NB4 (cell line): Measurements from ENCODE around the gene PIGL.

Experiments used
- DNase-seq: peaks from one replicate; pipeline ENCODE4 v3.0.0; 2010; ENCODE audit warnings: low read depth
- H3K4me3 ChIP-seq: one replicate; pipeline ENCODE4 v1.5.1; 2011; ENCODE audit warnings: mild to moderate bottlenecking, low read depth, low read length, moderate library complexity
- MYC ChIP-seq: IDR thresholded peaks from 2 replicates; pipeline ENCODE4 v1.6.1; 2011; ENCODE audit warnings: low read depth, low read length
- POLR2A ChIP-seq: IDR thresholded peaks from 2 replicates; pipeline ENCODE4 v1.6.1; 2011; ENCODE audit warnings: mild to moderate bottlenecking; ENCODE audit not compliant: insufficient read length; ENCODE audit errors: extremely low read depth
- TF ChIP-seq, protein P1 (sequence below): IDR thresholded peaks from one replicate; pipeline ENCODE4 v1.5.1; 2012; ENCODE audit warnings: low read depth, low read length
- TF ChIP-seq, protein P2 (sequence below): IDR thresholded peaks from 2 replicates; pipeline ENCODE4 v1.6.1; 2011; ENCODE audit warnings: low read depth, low read length

The PIGL gene

GRCh38 chr17:16353317-16354174 is 136.5 kb downstream of the PIGL start, which contains the start of gene CENPV:
TSS of gene CENPV (minus strand) at chr17:16353469. CDS start at chr17:16353436, 33 bp downstream.
- H3K4me3 ChIP-seq = peak within 1 kb of the TSS; percentile 87
- TF ChIP-seq MYC (peak; percentile 53; the same call in 1 of the 2 replicates), POLR2A (peak; percentile 78)
- TF ChIP-seq, protein P1, sequence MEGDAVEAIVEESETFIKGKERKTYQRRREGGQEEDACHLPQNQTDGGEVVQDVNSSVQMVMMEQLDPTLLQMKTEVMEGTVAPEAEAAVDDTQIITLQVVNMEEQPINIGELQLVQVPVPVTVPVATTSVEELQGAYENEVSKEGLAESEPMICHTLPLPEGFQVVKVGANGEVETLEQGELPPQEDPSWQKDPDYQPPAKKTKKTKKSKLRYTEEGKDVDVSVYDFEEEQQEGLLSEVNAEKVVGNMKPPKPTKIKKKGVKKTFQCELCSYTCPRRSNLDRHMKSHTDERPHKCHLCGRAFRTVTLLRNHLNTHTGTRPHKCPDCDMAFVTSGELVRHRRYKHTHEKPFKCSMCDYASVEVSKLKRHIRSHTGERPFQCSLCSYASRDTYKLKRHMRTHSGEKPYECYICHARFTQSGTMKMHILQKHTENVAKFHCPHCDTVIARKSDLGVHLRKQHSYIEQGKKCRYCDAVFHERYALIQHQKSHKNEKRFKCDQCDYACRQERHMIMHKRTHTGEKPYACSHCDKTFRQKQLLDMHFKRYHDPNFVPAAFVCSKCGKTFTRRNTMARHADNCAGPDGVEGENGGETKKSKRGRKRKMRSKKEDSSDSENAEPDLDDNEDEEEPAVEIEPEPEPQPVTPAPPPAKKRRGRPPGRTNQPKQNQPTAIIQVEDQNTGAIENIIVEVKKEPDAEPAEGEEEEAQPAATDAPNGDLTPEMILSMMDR = no peak
- TF ChIP-seq, protein P2, sequence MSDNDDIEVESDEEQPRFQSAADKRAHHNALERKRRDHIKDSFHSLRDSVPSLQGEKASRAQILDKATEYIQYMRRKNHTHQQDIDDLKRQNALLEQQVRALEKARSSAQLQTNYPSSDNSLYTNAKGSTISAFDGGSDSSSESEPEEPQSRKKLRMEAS = no peak
- DNase-seq = peak; percentile 75

- no peak overlapping the region for H3K4me3 ChIP-seq
- DNase-seq = no peak
- TF ChIP-seq, protein P2 = no peak
- TF ChIP-seq, protein P1 = no peak
- TF ChIP-seq POLR2A (no peak), MYC (no peak)
These were observed 137.6 kb downstream of the PIGL start for GRCh38 chr17:16354585-16354984.

GRCh38 chr17:16358394-16358793 is 141.4 kb downstream of the PIGL start:
- H3K4me3 ChIP-seq = no peak overlapping the region
- TF ChIP-seq, protein P2 = no peak
- TF ChIP-seq, protein P1 = no peak
- TF ChIP-seq MYC (no peak), POLR2A (no peak)
- no peak for DNase-seq

DNA sequence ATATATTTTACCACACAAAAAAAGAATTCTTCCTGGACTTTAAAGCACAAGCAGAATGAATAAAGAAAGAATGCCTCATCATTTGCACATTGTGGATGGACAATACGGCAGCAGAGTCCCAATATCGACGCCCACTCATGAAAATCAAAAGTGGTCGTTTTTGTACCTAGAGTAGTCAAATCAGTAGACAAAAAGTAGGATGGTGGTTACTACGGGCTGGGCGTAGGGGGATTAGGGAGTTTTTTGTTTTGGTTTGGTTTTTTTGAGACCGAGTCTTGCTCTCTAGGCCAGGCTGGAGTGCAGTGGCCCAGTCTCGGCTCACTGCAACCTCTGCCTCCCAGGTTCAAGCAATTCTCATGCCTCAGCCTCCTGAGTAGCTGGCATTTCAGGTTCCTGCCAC is 144.9 kb downstream of the PIGL start:
- H3K4me3 ChIP-seq = no peak overlapping the region
- TF ChIP-seq, protein P1 = no peak
- TF ChIP-seq MYC = no peak
- no peak for TF ChIP-seq POLR2A
- TF ChIP-seq, protein P2 = no peak
- DNase-seq = no peak

DNA sequence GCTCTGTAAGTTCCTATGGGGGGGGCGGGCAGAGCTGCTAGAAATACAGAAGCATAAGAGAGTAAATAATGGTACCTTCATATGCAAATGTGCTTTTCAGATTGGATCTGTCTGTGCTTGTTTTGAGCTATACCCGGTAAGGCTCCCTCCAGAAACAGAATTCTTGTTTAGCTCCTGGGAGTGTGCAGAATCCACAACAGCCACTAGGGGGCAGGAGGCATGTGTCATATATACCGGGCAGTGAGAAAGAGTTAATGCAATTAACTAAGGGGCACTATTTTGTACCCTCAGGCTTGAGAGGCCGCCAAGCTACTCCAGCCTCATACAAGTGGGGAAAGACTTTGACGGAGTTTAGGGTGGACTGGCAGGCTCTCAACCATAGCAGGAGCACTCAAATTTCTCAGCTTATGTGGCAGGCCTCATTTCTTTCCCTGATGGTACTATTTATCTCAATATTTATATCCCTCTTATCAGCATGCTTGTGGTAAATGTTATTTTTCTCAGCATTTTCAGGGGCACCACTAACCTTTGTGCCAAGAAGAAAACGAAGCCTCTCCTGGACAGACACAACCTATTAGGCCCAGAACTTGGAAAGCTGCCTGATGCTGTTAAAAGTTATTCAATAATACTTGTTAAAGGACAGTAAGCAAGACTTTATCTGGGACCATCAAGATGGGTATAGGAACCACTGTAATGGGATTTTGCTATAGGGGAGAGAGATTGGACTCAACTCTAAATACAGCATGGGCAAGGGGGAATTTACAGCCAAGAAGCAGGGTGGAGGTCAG is 146.9 kb downstream of the PIGL start:
- DNase-seq = peak; percentile 86
- TF ChIP-seq, protein P1 = peak; percentile 98
- no peak for TF ChIP-seq MYC
- TF ChIP-seq POLR2A = no peak
- TF ChIP-seq, protein P2 = peak; percentile 59; the same call in 1 of the 2 replicates
- no peak overlapping the region for H3K4me3 ChIP-seq
